IMR-90 (cell line): ENCODE measurements around the gene UBE2M. TPM values are rescaled to one million over a fixed set of nuclear protein-coding genes. Genes with fewer than 3 reads are reported as not detected.
"Not testable (repeated sequence)": the region's sequence is repeated elsewhere in the genome, so short reads cannot be mapped to it uniquely, and the experiment has no call there.

Experiments
- ATAC-seq: fragments of 200-7000 bp; cut with Tn5 transposase; 2 replicates; pipeline ENCODE4 v1.9.1; 2020; ENCODE audit warnings: low read depth, mild to moderate bottlenecking, moderate library complexity
- BruUV-seq: library from RNA; stranded (reverse); fragments of 400-500 nt; replicated peaks from 2 replicates; lab custom pipeline; 2021; lab: Mats Ljungman, UMichigan
- CTCF ChIA-PET: fragments of 300-600 bp; formaldehyde crosslinking; extraction: SDS; loops from one replicate; lab custom pipeline; 2021; ENCODE audit warnings: antibody characterized with exemption; lab: Yijun Ruan, JAX
- POLR2A ChIA-PET: fragments of 300-600 bp; sonication (Branson Sonifier 250); formaldehyde crosslinking; loops from one replicate; lab custom pipeline; 2022; ENCODE audit warnings: antibody characterized with exemption; ENCODE audit not compliant: unreplicated experiment; lab: Charles Lee
- DNase-seq: peaks from one replicate; pipeline ENCODE4 v3.0.0; 2013
- H2AFZ ChIP-seq: replicated peaks from 2 replicates; pipeline ENCODE3; 2013; ENCODE audit warnings: low read length, mild to moderate bottlenecking; ENCODE audit not compliant: poor library complexity
- H2AK5ac ChIP-seq: 2 replicates; pipeline ENCODE4 v1.6.1; 2013; ENCODE audit warnings: low read depth, low read length, inconsistent platforms
- H2AK9ac ChIP-seq: replicated peaks from 2 replicates; pipeline ENCODE3; 2013; ENCODE audit warnings: mild to moderate bottlenecking, low read depth, low read length, moderate library complexity; ENCODE audit not compliant: poor library complexity
- H2BK120ac ChIP-seq: 2 replicates; pipeline ENCODE4 v1.6.1; 2013; ENCODE audit warnings: low read depth, low read length, inconsistent platforms
- H2BK15ac ChIP-seq: 3 replicates; pipeline ENCODE4 v1.6.1; 2013; ENCODE audit warnings: low read depth, low read length, inconsistent platforms
- H2BK20ac ChIP-seq: 2 replicates; pipeline ENCODE4 v1.6.1; 2013; ENCODE audit warnings: low read depth, mild to moderate bottlenecking, inconsistent platforms, low read length, moderate library complexity
- H2BK5ac ChIP-seq: 2 replicates; pipeline ENCODE4 v1.6.1; 2013; ENCODE audit warnings: mild to moderate bottlenecking, low read depth, low read length, inconsistent platforms; ENCODE audit not compliant: poor library complexity, severe bottlenecking
- H3K14ac ChIP-seq: replicated peaks from 2 replicates; pipeline ENCODE4 v1.6.1; 2013; ENCODE audit warnings: low read depth, low read length, inconsistent platforms
- H3K18ac ChIP-seq: 2 replicates; pipeline ENCODE4 v1.6.1; 2013; ENCODE audit warnings: low read depth, low read length, control low read depth
- H3K23ac ChIP-seq: 2 replicates; pipeline ENCODE4 v1.6.1; 2013; ENCODE audit warnings: low read depth, low read length, inconsistent platforms
- H3K27ac ChIP-seq: 2 replicates; pipeline ENCODE4 v1.5.1; 2013; ENCODE audit warnings: mild to moderate bottlenecking, control low read depth, low read length; ENCODE audit not compliant: insufficient read depth
- H3K27me3 ChIP-seq: 2 replicates; pipeline ENCODE4 v1.6.1; 2013; ENCODE audit warnings: low read length; ENCODE audit not compliant: control insufficient read depth, insufficient read depth
- H3K36me3 ChIP-seq: 2 replicates; pipeline ENCODE4 v1.6.1; 2013; ENCODE audit warnings: low read length, mixed read lengths; ENCODE audit not compliant: control insufficient read depth, insufficient read depth
- H3K4ac ChIP-seq: 2 replicates; pipeline ENCODE4 v1.6.1; 2013; ENCODE audit warnings: low read depth, low read length, inconsistent platforms
- H3K4me1 ChIP-seq: 2 replicates; pipeline ENCODE4 v1.6.1; 2013; ENCODE audit warnings: low read length, mixed read lengths; ENCODE audit not compliant: control insufficient read depth, insufficient read depth
- H3K4me2 ChIP-seq: 2 replicates; pipeline ENCODE4 v1.6.1; 2013; ENCODE audit warnings: low read depth, mild to moderate bottlenecking, control low read depth, low read length, moderate library complexity
- H3K4me3 ChIP-seq: 2 replicates; pipeline ENCODE4 v1.5.1; 2013; ENCODE audit warnings: low read depth, mild to moderate bottlenecking, control low read depth, low read length, moderate library complexity; ENCODE audit not compliant: insufficient read depth
- H3K56ac ChIP-seq: 2 replicates; pipeline ENCODE4 v1.6.1; 2013; ENCODE audit warnings: low read length, inconsistent platforms; ENCODE audit not compliant: insufficient read depth; ENCODE audit errors: extremely low read depth
- H3K79me1 ChIP-seq, 2 experiments: 2 replicates each; pipeline ENCODE4 v1.6.1; 2013; ENCODE audit warnings: low read length in 2 of 2, inconsistent platforms in 1 of 2, low read depth in 1 of 2
- H3K9ac ChIP-seq: 2 replicates; pipeline ENCODE4 v1.6.1; 2013; ENCODE audit warnings: low read depth, low read length, control low read depth
- H3K9me1 ChIP-seq: 2 replicates; pipeline ENCODE4 v1.6.1; 2013; ENCODE audit warnings: low read length, inconsistent platforms; ENCODE audit not compliant: insufficient read depth
- H3K9me3 ChIP-seq: 2 replicates; pipeline ENCODE4 v1.6.1; 2013; ENCODE audit warnings: low read length; ENCODE audit not compliant: control insufficient read depth, insufficient read depth
- H4K20me1 ChIP-seq: 2 replicates; pipeline ENCODE4 v1.6.1; 2013; ENCODE audit warnings: low read length, inconsistent platforms; ENCODE audit not compliant: insufficient read depth
- H4K5ac ChIP-seq: 2 replicates; pipeline ENCODE4 v1.6.1; 2013; ENCODE audit warnings: mild to moderate bottlenecking, low read depth, low read length, control low read depth
- H4K8ac ChIP-seq, 2 experiments: 2 replicates each; pipeline ENCODE4 v1.6.1; 2013; ENCODE audit warnings: low read depth in 2 of 2, low read length in 2 of 2, control low read depth in 1 of 2, inconsistent platforms in 1 of 2
- H4K91ac ChIP-seq: 2 replicates; pipeline ENCODE4 v1.6.1; 2013; ENCODE audit warnings: low read depth, low read length, inconsistent platforms; ENCODE audit not compliant: insufficient read depth
- WGBS, 2 experiments: methylation state at CpG; one replicate each; pipeline versions ENCODE4 v1.1.5 to v1.1.7; 2013; ENCODE audit warnings: missing lambda C conversion rate in 2 of 2; ENCODE audit not compliant: insufficient read length in 1 of 2; ENCODE audit errors: extremely low coverage in 2 of 2; 5-methylcytosine and 5-hydroxymethylcytosine counted together
- dilution Hi-C: fragments of 300-500 bp; cut with HindIII; formaldehyde crosslinking; loops from one replicate; pipeline ENCODE4 v1.14.3; 2018; ENCODE audit warnings: low sequenced_read_pairs; ENCODE audit not compliant: unreplicated experiment
- in situ Hi-C: fragments of 300-500 bp; cut with MboI; formaldehyde crosslinking; loops from 3 replicates; pipeline ENCODE4 v1.14.3; 2019; ENCODE audit warnings: low sequenced_read_pairs, inconsistent platforms, mixed read lengths
- intact Hi-C: fragments of 100-400 bp; cut with micrococcal nuclease; formaldehyde crosslinking; loops from 2 replicates; pipeline ENCODE4 v1.10.0; 2022
- microRNA-seq, 2 experiments: library from miRNA; stranded (forward) in 1 of 2; unstranded in 1 of 2; fragments of 10-50 nt in 1 of 2; fragments of <30 nt in 1 of 2; gene quantifications in 1 of 2; microRNA quantifications in 1 of 2; one replicate each; pipeline versions ENCODE3 to v1.1.0; 2013 to 2020; ENCODE audit not compliant: insufficient read depth in 1 of 2, insufficient read length in 1 of 2, unreplicated experiment in 1 of 2
- polyA plus RNA-seq, 3 experiments: library from polyadenylated mRNA; depleted of rRNA; stranded (reverse); fragments of >200 nt; gene quantifications; 2 replicates each; pipeline ENCODE4 v1.2.3, GENCODE V29; 2012; ENCODE audit warnings: low replicate concordance in 1 of 3
- small RNA-seq, 5 experiments: library from RNA; depleted of rRNA; stranded (forward); fragments of <200 nt; gene quantifications; one replicate each; pipeline ENCODE3, GENCODE V24; 2012
- total RNA-seq: library from RNA; depleted of rRNA; stranded (reverse); fragments of >200 nt; gene quantifications from 2 replicates; pipeline ENCODE4 v1.2.3, GENCODE V29; 2012; rRNA removed

UBE2M gene
- total and polyA plus RNA-seq, 2 of the 4 experiments (the other 2 are of a cell fraction) = 55.9 to 66.6 TPM

DNA sequence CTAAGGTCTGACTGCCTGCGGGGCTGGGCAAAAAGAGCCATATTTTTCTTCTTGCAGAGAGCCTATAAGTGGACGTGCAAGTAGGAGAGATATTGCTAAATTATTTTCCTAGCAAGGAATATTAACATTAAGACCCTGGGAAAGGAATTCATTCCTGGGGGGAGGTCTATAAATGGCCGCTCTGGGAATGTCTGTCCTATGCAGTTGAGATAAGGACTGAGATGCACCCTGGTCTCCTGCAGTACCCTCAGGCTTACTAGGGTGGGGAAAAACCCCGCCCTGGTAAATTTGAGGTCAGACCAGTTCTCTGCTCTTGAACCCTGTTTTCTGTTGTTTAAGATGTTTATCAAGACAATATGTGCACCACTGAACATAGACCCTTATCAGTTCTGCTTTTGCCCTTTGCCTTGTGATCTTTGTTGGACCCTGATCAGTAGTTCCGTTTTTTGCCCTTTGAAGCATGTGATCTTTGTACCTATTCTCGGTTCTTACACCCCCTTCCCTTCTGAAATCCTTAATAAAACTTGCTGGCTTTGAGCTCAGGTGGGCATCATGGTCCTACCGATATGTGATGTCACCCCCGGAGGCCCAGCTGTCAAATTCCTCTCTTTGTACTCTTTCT lies 50.7 kb downstream of the UBE2M start:
- POLR2A ChIA-PET, H3K14ac ChIP-seq, H2AFZ ChIP-seq, H4K8ac ChIP-seq, H2AK5ac ChIP-seq, H4K5ac ChIP-seq, H3K27me3 ChIP-seq, H3K36me3 ChIP-seq, H4K91ac ChIP-seq, H3K4ac ChIP-seq, intact Hi-C loops, H2BK120ac ChIP-seq, H2BK5ac ChIP-seq, H4K20me1 ChIP-seq, H3K4me1 ChIP-seq, H3K9ac ChIP-seq, H3K79me1 ChIP-seq, H3K23ac ChIP-seq, ATAC-seq, H3K18ac ChIP-seq, H3K4me3 ChIP-seq, BruUV-seq, in situ Hi-C loops, H2AK9ac ChIP-seq, dilution Hi-C loops, H3K27ac ChIP-seq, DNase-seq, H3K9me1 ChIP-seq, H3K9me3 ChIP-seq, CTCF ChIA-PET, H2BK15ac ChIP-seq, H3K4me2 ChIP-seq, H3K56ac ChIP-seq, H2BK20ac ChIP-seq: not testable (repeated sequence)
- no CpG with 5 or more reads among the region's 8 CpGs for WGBS, 2 experiments

Small RNAs within 50 kb of the gene (microRNA-seq; reads per million reads assigned to microRNA genes)
- 0.37 to 16.5 reads per million in 2 experiments for gene MIR6807 (ENCODE audit: insufficient read depth in 1 of 2, insufficient read length in 1 of 2, unreplicated experiment in 1 of 2)
- gene RN7SL525P (ENCODE audit: insufficient read depth, insufficient read length) = not detected

Small RNAs within 50 kb of the gene (small RNA-seq; reads per million reads assigned to genes)
- gene MIR6807 (0 to 1.1 (median 0.04) reads per million in 5 experiments), gene RN7SL525P (0 to 0.04 (median 0) reads per million in 5 experiments)

Other genes with a start within 250 kb of the UBE2M start
- gene ZSCAN22, start 231.6 kb downstream of the UBE2M start, total RNA-seq = 1.9 and 2.5 TPM in 2 replicates
- gene ZSCAN22, start 231.6 kb downstream of the UBE2M start, polyA plus RNA-seq (2012; rRNA removed) = 1.8 and 2.2 TPM in 2 replicates
- gene A1BG, start 205.1 kb downstream of the UBE2M start, total RNA-seq = 4.5 and 6.4 TPM in 2 replicates
- gene A1BG, start 205.1 kb downstream of the UBE2M start, polyA plus RNA-seq (2012; rRNA removed) = 54.5 and 65.7 TPM in 2 replicates
- 0.18 and 0.56 TPM in 2 replicates for gene ZNF497, start 195.9 kb downstream of the UBE2M start, total RNA-seq
- 0.24 and 0.27 TPM in 2 replicates for gene ZNF497, start 195.9 kb downstream of the UBE2M start, polyA plus RNA-seq (2012; rRNA removed)
- gene ZNF837, start 177.6 kb downstream of the UBE2M start, total RNA-seq = 0.54 and 0.56 TPM in 2 replicates
- 1.2 and 1.9 TPM in 2 replicates for gene ZNF837, start 177.6 kb downstream of the UBE2M start, polyA plus RNA-seq (2012; rRNA removed)
- gene RPS5, start 171.3 kb downstream of the UBE2M start, total RNA-seq = 3,811 and 5,858 TPM in 2 replicates
- gene RPS5, start 171.3 kb downstream of the UBE2M start, polyA plus RNA-seq (2012; rRNA removed) = 3,265 and 3,617 TPM in 2 replicates
- gene RNF225, start 163.0 kb downstream of the UBE2M start, total RNA-seq = not detected in 2 replicates
- gene RNF225, start 163.0 kb downstream of the UBE2M start, polyA plus RNA-seq (2012; rRNA removed) = 0.10 TPM in 1 of 2 replicates, not detected in the other
- 12.8 and 15.4 TPM in 2 replicates for gene ZNF584, start 150.0 kb downstream of the UBE2M start, total RNA-seq
- gene ZNF584, start 150.0 kb downstream of the UBE2M start, polyA plus RNA-seq (2012; rRNA removed) = 11.6 and 12.4 TPM in 2 replicates
- gene ZNF132, start 118.5 kb downstream of the UBE2M start, total RNA-seq = 8.9 and 13.6 TPM in 2 replicates
- gene ZNF132, start 118.5 kb downstream of the UBE2M start, polyA plus RNA-seq (2012; rRNA removed) = 1.4 and 2.4 TPM in 2 replicates
- 3.3 and 4.1 TPM in 2 replicates for gene ZNF324B, start 107.0 kb downstream of the UBE2M start, total RNA-seq
- 2.8 and 3.5 TPM in 2 replicates for gene ZNF324B, start 107.0 kb downstream of the UBE2M start, polyA plus RNA-seq (2012; rRNA removed)
- gene ZNF324, start 91.5 kb downstream of the UBE2M start, total RNA-seq = 6.6 and 6.9 TPM in 2 replicates
- gene ZNF324, start 91.5 kb downstream of the UBE2M start, polyA plus RNA-seq (2012; rRNA removed) = 5.6 and 6.0 TPM in 2 replicates
- gene ZNF446, start 82.3 kb downstream of the UBE2M start, total RNA-seq = 3.9 and 4.8 TPM in 2 replicates
- gene ZNF446, start 82.3 kb downstream of the UBE2M start, polyA plus RNA-seq (2012; rRNA removed) = 6.9 and 7.5 TPM in 2 replicates
- gene SLC27A5, start 46.6 kb downstream of the UBE2M start, total RNA-seq = 7.5 and 7.7 TPM in 2 replicates
- gene SLC27A5, start 46.6 kb downstream of the UBE2M start, polyA plus RNA-seq (2012; rRNA removed) = 11.2 and 13.5 TPM in 2 replicates
- gene ZBTB45, start 38.8 kb downstream of the UBE2M start, total RNA-seq = 1.4 TPM in 2 replicates
- gene ZBTB45, start 38.8 kb downstream of the UBE2M start, polyA plus RNA-seq (2012; rRNA removed) = 9.7 and 13.5 TPM in 2 replicates
- gene TRIM28, start 14.5 kb downstream of the UBE2M start, total RNA-seq = 313 and 349 TPM in 2 replicates
- gene TRIM28, start 14.5 kb downstream of the UBE2M start, polyA plus RNA-seq (2012; rRNA removed) = 465 and 964 TPM in 2 replicates
- 105 and 128 TPM in 2 replicates for gene CHMP2A, start 3.5 kb downstream of the UBE2M start, total RNA-seq
- 183 and 202 TPM in 2 replicates for gene CHMP2A, start 3.5 kb downstream of the UBE2M start, polyA plus RNA-seq (2012; rRNA removed)
- 3.4 and 3.6 TPM in 2 replicates for gene MZF1, start 14.7 kb upstream of the UBE2M start, total RNA-seq
- gene MZF1, start 14.7 kb upstream of the UBE2M start, polyA plus RNA-seq (2012; rRNA removed) = 15.0 and 17.1 TPM in 2 replicates